K562 (cell line): ENCODE measurements around the gene NUP107. TPM values are rescaled to one million over a fixed set of nuclear protein-coding genes. Genes with fewer than 3 reads are reported as not detected.

ENCODE experiments used
- BDP1 ChIP-seq: IDR thresholded peaks from 3 replicates; pipeline ENCODE4 v1.6.1; 2011; ENCODE audit not compliant: insufficient read length, insufficient read depth
- CEBPZ ChIP-seq: fragments of 150-350 bp; IDR thresholded peaks from 2 replicates; pipeline ENCODE4 v1.6.1; 2014; ENCODE audit warnings: low read depth, mild to moderate bottlenecking, low read length, borderline replicate concordance
- HOXB6 ChIP-seq: fragments of 250-450 bp; sonication (Bioruptor Pico); IDR thresholded peaks from 2 replicates; pipeline ENCODE4 v1.5.1; 2022; ENCODE audit warnings: mild to moderate bottlenecking, borderline replicate concordance
- SP1 ChIP-seq: sonication (generic); formaldehyde crosslinking; IDR thresholded peaks from 2 replicates; pipeline ENCODE4 v1.8.1; 2022; ENCODE audit warnings: mild to moderate bottlenecking, missing genetic modification reagents
- TAF15 ChIP-seq: fragments of 200-400 bp; formaldehyde crosslinking; IDR thresholded peaks from 2 replicates; pipeline ENCODE4 v1.6.1; 2017; ENCODE audit warnings: mild to moderate bottlenecking, low read depth, low read length, moderate library complexity
- TBL1XR1 ChIP-seq, 2 experiments: IDR thresholded peaks; 2 replicates each; pipeline ENCODE4 v1.6.1; 2012; ENCODE audit warnings: improper control_type of control experiment in 2 of 2, low read length in 2 of 2, mild to moderate bottlenecking in 1 of 2
- TEAD1 ChIP-seq, 2 experiments: fragments of 450-650 bp in 1 of 2; sonication (generic) in 1 of 2; formaldehyde crosslinking; IDR thresholded peaks; 2 replicates each; pipeline versions ENCODE4 v1.4.0 to v1.8.0; 2020 to 2022; ENCODE audit warnings: mild to moderate bottlenecking in 2 of 2, missing genetic modification reagents in 1 of 2
- ZFP91 ChIP-seq: sonication (generic); formaldehyde crosslinking; IDR thresholded peaks from 2 replicates; pipeline ENCODE4 v1.8.0; 2022; ENCODE audit warnings: mild to moderate bottlenecking, missing genetic modification reagents
- ZNF407 ChIP-seq: fragments of 450-650 bp; IDR thresholded peaks from 2 replicates; pipeline ENCODE4 v1.6.1; 2016; ENCODE audit warnings: low read depth
- ZNF551 ChIP-seq: fragments of 250-450 bp; sonication (Bioruptor Pico); IDR thresholded peaks from 2 replicates; pipeline ENCODE4 v1.5.0; 2021; ENCODE audit warnings: mild to moderate bottlenecking, moderate library complexity
- polyA plus RNA-seq, 8 experiments: library from polyadenylated mRNA; depleted of rRNA in 4 of 8; stranded (reverse) in 5 of 8; unstranded in 3 of 8; fragments of >200 nt; fragmentation: Nextera tagmentation in 2 of 8; fragmentation: Illumina TruSeq in 1 of 8; extraction: Ambion mirVana in 2 of 8; extraction: Trizol in 1 of 8; gene quantifications; 2 replicates each; pipeline versions ENCODE4 v1.2.1 to v1.2.3, GENCODE V29; 2011 to 2014; ENCODE audit warnings: inconsistent platforms in 1 of 8, missing spikeins in 1 of 8
- total RNA-seq, 7 experiments: library from RNA; depleted of rRNA in 6 of 7; stranded (reverse); fragments of >200 nt in 6 of 7; fragmentation: Illumina TruSeq in 2 of 7; extraction: Trizol in 2 of 7; gene quantifications; 2 replicates each; pipeline versions ENCODE4 v1.2.1 to v1.2.3, GENCODE V29; 2011 to 2021; ENCODE audit warnings: low replicate concordance in 1 of 7

The NUP107 gene
- total and polyA plus RNA-seq, 9 of the 15 experiments (the other 6 are each of a cell fraction or from before 2014, with no cell fraction given), result 129 to 277 (median 199) TPM

GRCh38 chr12:68686595-68687521, at the start of gene NUP107 (continued):
- TF ChIP-seq TAF15 (no peak), TEAD1 (CRISPR knock-in tag; IDR thresholded peaks at IDR 0.05) (peak; percentile 75 to 92; a peak in 3 of 4 replicates), CEBPZ (no peak), ZNF551 (CRISPR knock-in tag) (no peak), HOXB6 (no peak), SP1 (CRISPR knock-in tag) (peak; percentile 82), TBL1XR1 (IDR thresholded peaks at IDR 0.05; ENCODE audit: low read length in 2 of 2) (peak; percentile 79 to 92; a peak in 3 of 4 replicates), ZFP91 (CRISPR knock-in tag) (no peak), BDP1 (no peak), ZNF407 (no peak)
